Right kidney (tissue), 9 donors: ENCODE measurements around the gene BHMT.

Source experiments
- DNase-seq: peaks from one replicate; pipeline ENCODE4 v3.0.0-alpha.2; 2016
- long read RNA-seq, 8 donors: transcript quantifications; one replicate each; lab custom pipeline, GENCODE V29; 2026

The BHMT gene
- long read RNA-seq, donor 1, transcript BHMT-201 (8 exons, 2,502 nt) = major isoform, 100 of 230 reads
- long read RNA-seq, donor 1, partial matches to known transcripts = 124 of 230 reads
- long read RNA-seq, donor 1, other reads (novel, unspliced or antisense) = 0 of 230 reads
- long read RNA-seq, donor 2, transcript BHMT-201 (8 exons, 2,502 nt) = major isoform, 54 of 102 reads
- long read RNA-seq, donor 2, partial matches to known transcripts = 46 of 102 reads
- long read RNA-seq, donor 2, other reads (novel, unspliced or antisense) = 0 of 102 reads
- long read RNA-seq, donor 3, transcript BHMT-203 (3 exons, 591 nt) = minor isoform, 5 of 125 reads
- long read RNA-seq, donor 3, transcript BHMT-201 (8 exons, 2,502 nt) = major isoform, 101 of 125 reads
- long read RNA-seq, donor 3, partial matches to known transcripts = 17 of 125 reads
- long read RNA-seq, donor 3, other reads (novel, unspliced or antisense) = 0 of 125 reads
- long read RNA-seq, donor 4, transcript BHMT-201 (8 exons, 2,502 nt) = major isoform, 59 of 97 reads
- long read RNA-seq, donor 4, partial matches to known transcripts = 32 of 97 reads
- long read RNA-seq, donor 4, other reads (novel, unspliced or antisense) = 5 of 97 reads
- long read RNA-seq, donor 5, transcript BHMT-201 (8 exons, 2,502 nt) = major isoform, 50 of 122 reads
- long read RNA-seq, donor 5, partial matches to known transcripts = 70 of 122 reads
- long read RNA-seq, donor 5, other reads (novel, unspliced or antisense) = 0 of 122 reads
- long read RNA-seq, donor 6, transcript BHMT-201 (8 exons, 2,502 nt) = major isoform, 49 of 174 reads
- long read RNA-seq, donor 6, partial matches to known transcripts = 124 of 174 reads
- long read RNA-seq, donor 6, other reads (novel, unspliced or antisense) = 0 of 174 reads
- long read RNA-seq, donor 7, transcript BHMT-201 (8 exons, 2,502 nt) = major isoform, 70 of 227 reads
- long read RNA-seq, donor 7, partial matches to known transcripts = 151 of 227 reads
- long read RNA-seq, donor 7, other reads (novel, unspliced or antisense) = 0 of 227 reads
- long read RNA-seq, donor 8, transcript BHMT-201 (8 exons, 2,502 nt) = major isoform, 146 of 217 reads
- long read RNA-seq, donor 8, partial matches to known transcripts = 64 of 217 reads
- long read RNA-seq, donor 8, other reads (novel, unspliced or antisense) = 0 of 217 reads

- DNase-seq = no peak
These were observed at the start of gene BHMT for GRCh38 chr5:79111387-79111959. BHMT (plus strand) TSS chr5:79111809; CDS start chr5:79111886, 77 bp downstream.

GRCh38 chr5:79062436-79062835 lies 49.2 kb upstream of the BHMT start:
- DNase-seq = no peak

GRCh38 chr5:79069488-79070349 lies 41.9 kb upstream of the BHMT start, which contains the start of the genes BHMT2 and DMGDH:
BHMT2 (plus strand) TSS chr5:79069767; CDS start chr5:79069783, 16 bp downstream.
DMGDH (minus strand) TSS chr5:79069674; CDS start chr5:79069620, 54 bp downstream.
- DNase-seq = peak; percentile 44

GRCh38 chr5:79070350-79070667 lies 41.3 kb upstream of the BHMT start:
- DNase-seq = no peak

- DNase-seq = no peak
These were observed 37.0 kb upstream of the BHMT start for GRCh38 chr5:79074641-79075040.

GRCh38 chr5:79075646-79076426 lies 35.8 kb upstream of the BHMT start:
- no peak for DNase-seq

GRCh38 chr5:79076819-79077218 lies 34.8 kb upstream of the BHMT start:
- no peak for DNase-seq

GRCh38 chr5:79077680-79078365 lies 33.8 kb upstream of the BHMT start:
- no peak for DNase-seq

GRCh38 chr5:79080804-79081203 lies 30.8 kb upstream of the BHMT start:
- DNase-seq = no peak

- no peak for DNase-seq
These were observed 29.8 kb upstream of the BHMT start for GRCh38 chr5:79081779-79082178.

GRCh38 chr5:79086116-79086515 lies 25.5 kb upstream of the BHMT start:
- DNase-seq = no peak

GRCh38 chr5:79088507-79088906 lies 23.1 kb upstream of the BHMT start:
- DNase-seq = no peak

GRCh38 chr5:79091064-79091463 lies 20.5 kb upstream of the BHMT start:
- no peak for DNase-seq

GRCh38 chr5:79093762-79094161 lies 17.8 kb upstream of the BHMT start:
- no peak for DNase-seq

GRCh38 chr5:79105868-79106267 lies 5.7 kb upstream of the BHMT start:
- DNase-seq = no peak

GRCh38 chr5:79107020-79107796 lies 4.4 kb upstream of the BHMT start:
- DNase-seq = no peak

- DNase-seq = no peak
These were observed 3.5 kb upstream of the BHMT start for GRCh38 chr5:79108086-79108485.

- no peak for DNase-seq
These were observed 2.8 kb upstream of the BHMT start for GRCh38 chr5:79108792-79109191.
